ENCODE data around the gene SFXN5. TPM values are rescaled to one million over a fixed set of nuclear protein-coding genes. Genes with fewer than 3 reads are reported as not detected.

The SFXN5 gene
- total RNA-seq, 1 donor from 2014 or later = 9.5 TPM

- Mint-ChIP-seq H3K9me3 (no peaks in the 10 kb centered on the region), H3K4me3 (no peak overlapping the region), H3K27ac (no peak overlapping the region), H3K4me1 (ENCODE audit: low read depth) (no peaks in the 10 kb centered on the region), H3K27me3 (ENCODE audit: insufficient read depth) (peaks cover 9% of the 10 kb centered on the region), H3K36me3 (ENCODE audit: low read depth) (no peaks in the 10 kb centered on the region)
- no peak for DNase-seq (ENCODE audit: low spot score)
- intact Hi-C loops (cut with micrococcal nuclease) = no loop called here
These were observed 64.4 kb downstream of the SFXN5 start for GRCh38 chr2:73006969-73007710.

- Mint-ChIP-seq H3K27me3 (ENCODE audit: insufficient read depth) (peaks cover 1% of the 10 kb centered on the region), H3K4me3 (no peak overlapping the region), H3K9me3 (no peaks in the 10 kb centered on the region), H3K36me3 (ENCODE audit: low read depth) (no peaks in the 10 kb centered on the region), H3K4me1 (ENCODE audit: low read depth) (no peaks in the 10 kb centered on the region), H3K27ac (no peak overlapping the region)
- intact Hi-C loops (cut with micrococcal nuclease) = no loop called here
- no peak for DNase-seq (ENCODE audit: low spot score)
These were observed 66.5 kb downstream of the SFXN5 start for GRCh38 chr2:73004889-73005596.

- intact Hi-C loops (cut with micrococcal nuclease) = no loop called here
- Mint-ChIP-seq H3K4me1 (ENCODE audit: low read depth) (no peaks in the 10 kb centered on the region), H3K27me3 (ENCODE audit: insufficient read depth) (peaks cover 1% of the 10 kb centered on the region), H3K36me3 (ENCODE audit: low read depth) (no peaks in the 10 kb centered on the region), H3K4me3 (no peak overlapping the region), H3K27ac (no peak overlapping the region), H3K9me3 (no peaks in the 10 kb centered on the region)
- DNase-seq (ENCODE audit: low spot score) = no peak
These were observed 67.0 kb downstream of the SFXN5 start for GRCh38 chr2:73004466-73004865.

GRCh38 chr2:73003027-73003426 lies 68.5 kb downstream of the SFXN5 start:
- DNase-seq (ENCODE audit: low spot score) = no peak
- Mint-ChIP-seq H3K27ac (no peak overlapping the region), H3K9me3 (no peaks in the 10 kb centered on the region), H3K4me3 (no peak overlapping the region), H3K36me3 (ENCODE audit: low read depth) (no peaks in the 10 kb centered on the region), H3K4me1 (ENCODE audit: low read depth) (no peaks in the 10 kb centered on the region), H3K27me3 (ENCODE audit: insufficient read depth) (peaks cover 1% of the 10 kb centered on the region)
- intact Hi-C loops (cut with micrococcal nuclease) = no loop called here

GRCh38 chr2:73000808-73001570 lies 70.5 kb downstream of the SFXN5 start:
- Mint-ChIP-seq H3K4me3 (no peak overlapping the region), H3K36me3 (ENCODE audit: low read depth) (no peaks in the 10 kb centered on the region), H3K9me3 (no peaks in the 10 kb centered on the region), H3K4me1 (ENCODE audit: low read depth) (no peaks in the 10 kb centered on the region), H3K27me3 (ENCODE audit: insufficient read depth) (peaks cover 1% of the 10 kb centered on the region), H3K27ac (no peak overlapping the region)
- intact Hi-C loops (cut with micrococcal nuclease) = no loop called here
- no peak for DNase-seq (ENCODE audit: low spot score)

GRCh38 chr2:72999729-73000725 lies 71.5 kb downstream of the SFXN5 start:
- no peaks in the 10 kb centered on the region for H3K9me3 Mint-ChIP-seq
- DNase-seq (ENCODE audit: low spot score) = no peak
- no peaks in the 10 kb centered on the region for H3K36me3 Mint-ChIP-seq (ENCODE audit: low read depth)
- H3K4me1 Mint-ChIP-seq (ENCODE audit: low read depth) = no peaks in the 10 kb centered on the region
- H3K4me3 Mint-ChIP-seq = no peak overlapping the region
- H3K27me3 Mint-ChIP-seq (ENCODE audit: insufficient read depth) = peaks cover 1% of the 10 kb centered on the region
- H3K27ac Mint-ChIP-seq = no peak overlapping the region
- intact Hi-C loops (cut with micrococcal nuclease) = no loop called here

- Mint-ChIP-seq H3K4me3 (no peak overlapping the region), H3K4me1 (ENCODE audit: low read depth) (no peaks in the 10 kb centered on the region), H3K9me3 (no peaks in the 10 kb centered on the region), H3K27ac (no peak overlapping the region), H3K27me3 (ENCODE audit: insufficient read depth) (peaks cover 1% of the 10 kb centered on the region), H3K36me3 (ENCODE audit: low read depth) (no peaks in the 10 kb centered on the region)
- intact Hi-C loops (cut with micrococcal nuclease) = no loop called here
- no peak for DNase-seq (ENCODE audit: low spot score)
These were observed 72.8 kb downstream of the SFXN5 start for GRCh38 chr2:72998724-72999123.

GRCh38 chr2:72998234-72998651 lies 73.3 kb downstream of the SFXN5 start:
- H3K9me3 Mint-ChIP-seq = no peaks in the 10 kb centered on the region
- no peaks in the 10 kb centered on the region for H3K36me3 Mint-ChIP-seq (ENCODE audit: low read depth)
- peaks cover 1% of the 10 kb centered on the region for H3K27me3 Mint-ChIP-seq (ENCODE audit: insufficient read depth)
- H3K4me3 Mint-ChIP-seq = no peak overlapping the region
- DNase-seq (ENCODE audit: low spot score) = no peak
- no peaks in the 10 kb centered on the region for H3K4me1 Mint-ChIP-seq (ENCODE audit: low read depth)
- no peak overlapping the region for H3K27ac Mint-ChIP-seq
- intact Hi-C loops (cut with micrococcal nuclease) = no loop called here

- Mint-ChIP-seq H3K4me1 (ENCODE audit: low read depth) (no peaks in the 10 kb centered on the region), H3K4me3 (no peak overlapping the region), H3K27ac (no peak overlapping the region), H3K9me3 (no peaks in the 10 kb centered on the region), H3K36me3 (ENCODE audit: low read depth) (no peaks in the 10 kb centered on the region), H3K27me3 (ENCODE audit: insufficient read depth) (no peaks in the 10 kb centered on the region)
- intact Hi-C loops (cut with micrococcal nuclease) = no loop called here
- no peak for DNase-seq (ENCODE audit: low spot score)
These were observed 75.4 kb downstream of the SFXN5 start for GRCh38 chr2:72996117-72996502.

- H3K4me3 Mint-ChIP-seq = no peak overlapping the region
- intact Hi-C loops (cut with micrococcal nuclease) = no loop called here
- no peaks in the 10 kb centered on the region for H3K36me3 Mint-ChIP-seq (ENCODE audit: low read depth)
- DNase-seq (ENCODE audit: low spot score) = no peak
- no peaks in the 10 kb centered on the region for H3K9me3 Mint-ChIP-seq
- no peaks in the 10 kb centered on the region for H3K27me3 Mint-ChIP-seq (ENCODE audit: insufficient read depth)
- H3K27ac Mint-ChIP-seq = no peak overlapping the region
- H3K4me1 Mint-ChIP-seq (ENCODE audit: low read depth) = no peaks in the 10 kb centered on the region
These were observed 75.9 kb downstream of the SFXN5 start for GRCh38 chr2:72995430-72996116.

- Mint-ChIP-seq H3K27me3 (ENCODE audit: insufficient read depth) (no peaks in the 10 kb centered on the region), H3K4me1 (ENCODE audit: low read depth) (no peaks in the 10 kb centered on the region), H3K4me3 (no peak overlapping the region), H3K36me3 (ENCODE audit: low read depth) (no peaks in the 10 kb centered on the region), H3K27ac (no peak overlapping the region), H3K9me3 (no peaks in the 10 kb centered on the region)
- no peak for DNase-seq (ENCODE audit: low spot score)
- intact Hi-C loops (cut with micrococcal nuclease) = loop anchor here (5.0 kb wide), 1 partner anchor 92 kb away; no protein-coding TSS in a partner anchor
These were observed 76.5 kb downstream of the SFXN5 start for GRCh38 chr2:72994991-72995380.
